Measurements from ENCODE around the gene TSPAN33.

Gene TSPAN33

GRCh38 chr7:129187681-129188371 lies 43.3 kb downstream of the TSPAN33 start:
- peak overlapping the region; percentile 64 for H3K4me3 ChIP-seq (replicated peaks; ENCODE audit: low read depth, low read length)
- DNase-seq (ENCODE audit: low read depth) = no peak
- TF ChIP-seq CTCF (IDR thresholded peaks at IDR 0.05; ENCODE audit: low read length, missing control alignments) = no peak

- peak; percentile 45 for DNase-seq (ENCODE audit: low read depth)
Measured at GRCh38 chr7:129188372-129188891, 43.9 kb downstream of the TSPAN33 start, which contains the start of gene SMO. TSS of gene SMO (plus strand) at chr7:129188633. CDS start at chr7:129189152, 519 bp downstream.

GRCh38 chr7:129188892-129189660 lies 44.6 kb downstream of the TSPAN33 start:
- peak overlapping the region; percentile 64 for H3K4me3 ChIP-seq (replicated peaks; ENCODE audit: low read depth, low read length)
- no peak for TF ChIP-seq CTCF (IDR thresholded peaks at IDR 0.05; ENCODE audit: low read length, missing control alignments)
- DNase-seq (ENCODE audit: low read depth) = peak; percentile 24

More at GRCh38 chr7:129188372-129188891, 43.9 kb downstream of the TSPAN33 start, which contains the start of gene SMO:
- H3K4me3 ChIP-seq (replicated peaks; ENCODE audit: low read depth, low read length) = peak within 1 kb of the TSS; percentile 64
- no peak for TF ChIP-seq CTCF (IDR thresholded peaks at IDR 0.05; ENCODE audit: low read length, missing control alignments)

GRCh38 chr7:129189661-129190310 lies 45.3 kb downstream of the TSPAN33 start:
- no peak for DNase-seq (ENCODE audit: low read depth)
- H3K4me3 ChIP-seq (replicated peaks; ENCODE audit: low read depth, low read length) = peak overlapping the region; percentile 64
- TF ChIP-seq CTCF (IDR thresholded peaks at IDR 0.05; ENCODE audit: low read length, missing control alignments) = no peak

- TF ChIP-seq CTCF (IDR thresholded peaks at IDR 0.05; ENCODE audit: low read length, missing control alignments) = no peak
- DNase-seq (ENCODE audit: low read depth) = no peak
- H3K4me3 ChIP-seq (replicated peaks; ENCODE audit: low read depth, low read length) = no peak overlapping the region
Measured at GRCh38 chr7:129191272-129191671, 46.8 kb downstream of the TSPAN33 start.

GRCh38 chr7:129193892-129194291 lies 49.4 kb downstream of the TSPAN33 start:
- DNase-seq (ENCODE audit: low read depth) = no peak
- TF ChIP-seq CTCF (IDR thresholded peaks at IDR 0.05; ENCODE audit: low read length, missing control alignments) = no peak
- H3K4me3 ChIP-seq (replicated peaks; ENCODE audit: low read depth, low read length) = no peak overlapping the region
